ENCODE measurements around the gene ZBTB9.
"Not testable (repeated sequence)": the region's sequence is repeated elsewhere in the genome, so short reads cannot be mapped to it uniquely, and the experiment has no call there.

Gene ZBTB9

DNA sequence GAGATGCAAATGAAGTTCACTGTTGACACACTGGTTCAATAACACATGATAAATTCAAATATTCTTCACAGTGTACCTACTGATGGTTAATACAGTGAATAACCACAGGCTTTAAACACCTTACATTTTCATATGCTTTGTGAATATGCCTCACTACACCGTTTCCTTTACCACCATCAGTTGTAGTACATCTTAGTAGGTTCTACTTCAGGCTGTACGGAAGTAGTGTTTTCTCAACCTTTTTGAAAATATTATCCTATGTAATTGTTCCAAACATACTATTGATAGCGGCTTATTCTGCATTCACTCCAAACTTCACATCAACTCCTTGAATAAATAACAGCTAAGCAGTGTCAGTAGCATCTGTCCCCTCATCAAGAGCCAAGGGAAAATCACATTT, 15.3 kb downstream of the ZBTB9 start:
- no peak for DNase-seq

DNA sequence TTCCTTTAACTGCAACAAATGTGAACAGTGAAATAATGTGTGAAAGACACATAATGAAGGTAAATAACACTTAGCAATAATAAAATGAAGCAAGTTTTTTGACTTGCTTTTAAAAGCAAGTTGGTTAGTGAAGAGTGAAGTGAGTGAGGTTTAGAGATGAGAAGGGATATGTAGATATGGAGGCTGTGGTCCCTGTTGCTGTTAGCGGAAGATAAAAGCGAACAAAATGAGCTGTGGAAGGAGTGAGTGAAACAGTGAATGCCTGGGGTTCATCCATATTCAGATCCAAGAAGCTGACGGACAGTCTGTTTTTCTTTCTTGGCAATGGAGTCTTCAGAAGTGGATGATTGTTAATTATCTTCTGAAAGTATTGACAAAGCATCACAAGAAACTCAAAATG, 23.5 kb downstream of the ZBTB9 start:
- DNase-seq: no peak

DNA sequence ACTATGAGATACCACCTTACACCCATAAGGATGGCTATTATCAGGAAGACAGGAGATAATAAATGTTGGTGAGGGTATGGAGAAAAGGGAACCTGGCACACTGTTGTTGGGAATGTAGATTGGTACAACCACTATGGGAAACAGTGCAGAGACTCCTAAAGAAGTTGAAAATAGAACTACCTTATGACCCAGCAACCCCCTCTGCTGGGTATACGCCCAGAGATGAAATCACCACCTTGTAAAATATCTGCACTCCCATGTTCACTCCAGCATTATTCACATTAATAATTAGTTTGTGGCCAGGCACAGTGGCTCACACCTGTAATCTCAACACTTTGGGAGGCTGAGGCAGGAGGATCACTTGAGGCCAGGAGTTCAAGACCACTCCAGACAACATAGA, 26.8 kb downstream of the ZBTB9 start:
- DNase-seq: no peak

DNA sequence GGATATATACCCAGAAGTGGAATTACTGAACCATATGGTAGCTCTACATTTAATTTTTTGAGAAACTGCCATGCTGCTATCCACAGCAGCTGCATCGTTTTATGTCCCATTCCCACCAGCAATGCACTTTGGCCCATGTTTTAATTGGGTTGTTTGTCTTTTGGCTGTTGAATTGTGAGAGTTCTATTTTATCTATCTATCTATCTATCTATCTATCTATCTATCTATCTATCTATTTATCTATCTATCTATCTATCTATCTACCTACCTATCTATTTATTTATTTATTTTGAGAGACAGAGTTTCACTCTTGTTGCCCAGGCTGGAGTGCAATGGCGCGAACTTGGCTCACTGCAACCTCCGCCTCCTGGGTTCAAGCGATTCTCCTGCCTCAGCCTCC, 28.2 kb downstream of the ZBTB9 start:
- not testable (repeated sequence) for DNase-seq

DNA sequence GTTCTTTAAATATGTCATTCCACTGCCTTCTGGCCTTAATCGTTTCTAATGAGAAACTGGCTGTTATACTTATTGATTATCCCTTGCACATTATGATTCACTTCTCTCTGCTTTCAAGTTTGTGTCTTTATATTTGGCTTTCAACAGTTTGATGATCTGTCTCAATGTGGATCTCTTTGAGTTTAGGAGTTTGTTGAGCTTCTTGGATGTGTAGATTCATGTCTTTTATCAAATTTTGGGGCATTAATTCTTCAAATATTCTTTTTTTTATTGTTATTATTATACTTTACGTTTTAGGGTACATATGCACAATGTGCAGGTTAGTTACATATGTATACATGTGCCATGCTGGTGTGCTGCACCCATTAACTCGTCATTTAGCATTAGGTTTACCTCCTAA, 29.3 kb downstream of the ZBTB9 start:
- no peak for DNase-seq

DNA sequence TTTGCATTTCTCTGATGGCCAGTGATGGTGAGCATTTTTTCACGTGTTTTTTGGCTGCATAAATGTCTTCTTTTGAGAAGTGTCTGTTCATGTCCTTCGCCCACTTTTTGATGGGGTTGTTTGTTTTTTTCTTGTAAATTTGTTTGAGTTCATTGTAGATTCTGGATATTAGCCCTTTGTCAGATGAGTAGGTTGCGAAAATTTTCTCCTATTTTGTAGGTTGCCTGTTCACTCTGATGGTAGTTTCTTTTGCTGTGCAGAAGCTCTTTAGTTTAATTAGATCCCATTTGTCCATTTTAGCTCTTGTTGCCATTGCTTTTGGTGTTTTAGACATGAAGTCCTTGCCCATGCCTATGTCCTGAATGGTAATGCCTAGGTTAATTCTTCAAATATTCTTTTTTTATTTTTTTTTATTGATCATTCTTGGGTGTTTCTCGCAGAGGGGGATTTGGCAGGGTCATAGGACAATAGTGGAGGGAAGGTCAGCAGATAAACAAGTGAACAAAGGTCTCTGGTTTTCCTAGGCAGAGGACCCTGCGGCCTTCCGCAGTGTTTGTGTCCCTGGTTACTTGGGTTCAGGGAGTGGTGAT, 30.4 kb downstream of the ZBTB9 start:
- not testable (repeated sequence) for DNase-seq

DNA sequence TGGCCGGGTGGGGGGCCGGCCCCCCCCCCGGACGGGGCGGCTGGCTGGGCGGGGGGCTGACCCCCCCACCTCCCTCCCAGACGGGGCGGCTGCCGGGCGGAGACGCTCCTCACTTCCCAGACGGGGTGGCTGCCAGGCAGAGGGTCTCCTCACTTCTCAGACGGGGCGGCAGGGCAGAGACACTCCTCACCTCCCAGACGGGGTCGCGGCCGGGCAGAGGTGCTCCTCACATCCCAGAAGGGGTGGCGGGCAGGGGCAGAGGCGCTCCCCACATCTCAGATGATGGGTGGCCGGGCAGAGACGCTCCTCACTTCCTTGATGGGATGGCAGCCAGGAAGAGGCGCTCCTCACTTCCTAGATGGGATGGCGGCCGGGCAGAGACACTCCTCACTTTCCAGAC, 31.3 kb downstream of the ZBTB9 start:
- not testable (repeated sequence) for DNase-seq

DNA sequence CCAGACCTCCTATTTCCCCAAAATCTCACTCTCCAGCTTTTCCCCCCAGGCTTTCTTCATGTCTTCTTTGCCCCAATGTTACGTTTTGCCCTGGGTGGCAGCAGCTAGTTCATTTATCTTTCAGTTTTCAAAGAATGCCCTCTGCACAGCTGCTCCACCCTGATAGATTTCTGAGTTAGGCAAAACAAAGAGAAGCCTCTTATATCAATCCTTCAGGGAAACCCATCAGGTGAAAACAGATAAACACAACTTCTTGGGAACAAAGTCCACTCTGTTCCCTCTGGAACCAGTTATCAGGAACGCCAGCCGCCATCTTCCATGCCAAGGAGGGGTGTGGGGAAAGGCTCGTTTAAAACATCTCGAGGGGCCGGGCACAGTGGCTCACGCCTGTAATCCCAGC, 34.0 kb downstream of the ZBTB9 start:
- no peak for DNase-seq

DNA sequence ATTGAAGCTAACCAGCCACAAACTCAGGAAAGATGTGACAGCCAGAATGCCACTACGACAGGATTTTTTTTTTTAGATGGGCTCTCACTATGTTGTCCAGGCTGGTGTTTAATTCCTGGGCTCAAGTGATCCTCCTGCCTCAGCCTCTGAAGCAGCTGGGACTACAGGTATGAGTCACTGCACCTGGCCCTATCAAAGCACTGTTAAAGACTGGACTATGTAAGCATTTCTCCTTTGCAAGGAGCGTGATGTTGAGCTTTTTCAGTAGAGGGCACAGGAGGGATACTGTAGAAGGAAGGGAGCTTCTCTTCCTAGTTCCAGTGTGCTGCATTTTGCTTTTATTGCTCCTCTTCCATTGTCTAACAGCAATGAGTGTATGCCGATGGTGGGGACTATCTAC, 35.8 kb downstream of the ZBTB9 start:
- DNase-seq: no peak

DNA sequence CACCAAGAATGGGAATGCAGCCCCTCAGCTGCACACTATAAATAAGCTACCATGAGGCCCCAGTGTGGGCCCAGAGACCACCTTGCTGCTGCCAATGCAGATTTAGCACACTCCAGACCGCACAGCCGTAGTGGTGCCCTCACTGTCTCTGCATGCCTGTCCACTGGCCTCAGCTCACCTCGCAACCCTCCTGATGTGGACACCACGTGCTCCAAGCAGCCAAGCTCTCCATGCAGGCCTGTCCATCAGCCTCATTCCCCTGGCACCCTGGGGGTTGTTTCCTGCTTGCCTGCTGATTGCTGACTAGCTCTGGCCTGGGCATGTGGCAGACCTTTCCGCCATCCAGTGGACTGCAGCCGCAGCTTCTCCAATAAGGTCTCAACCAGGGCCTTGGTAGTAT, 36.2 kb downstream of the ZBTB9 start:
- DNase-seq: no peak

DNA sequence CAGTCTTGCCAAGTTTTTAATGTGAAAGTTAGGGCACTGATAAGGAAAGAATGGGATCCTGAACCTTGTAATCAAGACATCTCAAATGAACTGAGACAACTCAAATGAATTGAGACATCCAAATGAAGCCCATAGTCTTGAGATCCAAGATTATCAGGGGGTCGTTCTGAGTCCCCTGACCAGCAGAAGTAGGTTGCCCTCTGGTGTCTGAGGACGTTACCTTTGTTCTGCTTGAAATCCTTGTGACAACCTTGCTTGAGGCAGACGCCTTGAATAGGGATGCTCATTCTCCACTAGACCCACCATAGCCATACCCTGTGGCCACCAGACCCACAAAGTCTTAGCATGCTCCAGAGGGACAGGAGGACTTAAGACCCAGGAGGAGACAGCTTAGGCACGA, 37.7 kb downstream of the ZBTB9 start:
- no peak for DNase-seq

DNA sequence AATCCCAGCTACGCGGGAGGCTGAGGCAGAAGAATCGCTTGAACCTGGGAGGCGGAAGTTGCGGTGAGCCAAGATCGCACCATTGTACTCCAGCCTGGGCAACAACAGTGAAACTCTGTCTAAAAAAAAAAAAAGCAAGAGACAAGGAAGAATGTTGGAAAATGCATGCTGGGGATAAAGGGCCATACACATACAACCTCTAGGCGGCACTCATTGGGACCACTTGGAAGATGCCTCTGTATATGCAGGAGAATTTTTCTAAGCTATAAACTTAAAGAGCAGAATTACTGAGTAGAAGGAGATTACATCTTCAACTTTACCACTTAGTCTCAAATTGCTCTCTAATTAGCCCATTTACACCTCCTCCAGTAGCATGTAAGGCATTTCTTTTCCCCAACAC, 42.8 kb downstream of the ZBTB9 start:
- DNase-seq: no peak

DNA sequence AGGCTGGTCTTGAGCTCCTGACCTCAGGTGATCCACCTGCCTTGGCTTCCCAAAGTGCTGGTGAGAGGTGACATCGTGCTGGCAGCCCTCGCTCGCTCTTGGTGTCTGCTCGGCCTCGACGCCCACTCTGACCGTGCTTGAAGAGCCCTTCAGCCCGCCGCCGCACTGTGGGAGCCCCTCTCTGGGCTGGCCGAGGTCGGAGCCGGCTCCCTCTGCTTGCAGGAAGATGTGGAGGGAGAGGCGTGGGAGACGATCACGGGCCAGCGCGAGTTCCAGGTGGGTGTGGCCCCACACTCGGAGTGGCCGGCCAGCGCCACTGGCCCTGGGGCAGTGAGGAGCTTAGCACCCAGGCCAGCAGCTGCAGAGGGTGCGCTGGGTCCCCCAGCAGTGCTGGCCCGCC, 48.1 kb downstream of the ZBTB9 start:
- no peak for DNase-seq

DNA sequence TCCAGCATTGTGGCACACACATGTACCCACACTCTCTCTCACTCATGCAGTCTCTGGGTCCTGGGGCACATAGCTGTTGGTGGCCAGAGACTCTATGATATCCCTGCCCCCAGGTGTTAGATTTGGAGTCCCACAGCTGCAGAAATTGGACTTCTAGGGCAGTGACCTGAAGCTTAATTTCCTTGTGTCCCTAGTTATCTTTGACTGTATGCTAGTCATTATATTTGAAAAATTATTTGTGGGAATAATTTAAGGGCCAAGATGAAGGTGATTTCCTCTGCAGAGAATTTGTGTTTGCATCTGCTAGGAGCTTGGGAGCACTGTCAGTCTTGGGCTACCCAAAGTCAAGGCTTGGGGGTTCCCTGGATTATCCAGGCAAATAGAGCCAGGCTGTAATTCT, 50.1 kb downstream of the ZBTB9 start:
- DNase-seq: no peak

DNA sequence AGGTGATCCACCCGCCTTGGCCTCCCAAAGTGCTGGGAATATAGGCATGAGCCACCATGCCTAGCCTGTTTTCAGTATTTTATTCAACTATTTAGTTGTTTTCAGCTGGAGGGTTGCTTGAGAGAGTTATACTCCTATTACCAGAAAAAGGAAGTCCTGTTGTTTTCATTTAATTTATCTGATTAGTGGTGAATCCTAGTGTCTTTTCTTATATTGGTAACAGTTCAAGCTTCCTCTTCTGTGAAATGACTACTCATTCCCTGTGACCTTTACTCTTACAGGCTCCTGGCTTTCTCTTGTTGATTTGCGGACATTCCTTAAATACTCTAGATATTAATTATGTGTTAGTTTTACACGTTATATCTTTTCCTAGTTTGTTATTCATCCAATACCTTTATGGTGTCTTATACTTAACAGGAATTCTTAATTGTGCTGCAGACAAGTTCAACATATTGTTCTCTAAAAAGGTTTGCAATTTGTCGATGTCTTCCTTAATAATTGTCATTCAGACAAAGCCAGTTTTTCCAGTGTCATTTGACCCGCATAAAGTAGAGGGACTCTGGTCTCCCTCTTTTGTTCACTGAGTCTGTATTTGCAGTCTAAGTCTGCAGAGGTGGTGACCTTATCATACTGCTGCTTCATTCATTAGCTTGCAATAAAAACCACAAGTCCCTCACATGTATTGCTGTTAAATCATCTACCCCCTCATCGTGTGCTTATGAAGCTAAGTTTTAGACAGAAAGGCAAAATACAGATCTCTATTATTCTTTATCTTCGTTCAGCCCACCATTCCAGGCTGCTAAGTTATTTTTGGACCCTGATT, 51.4 kb downstream of the ZBTB9 start:
- no peak for DNase-seq
